SK-MEL-5 (cell line): ENCODE data around the gene RYR1. TPM values are rescaled to one million over a fixed set of nuclear protein-coding genes. Genes with fewer than 3 reads are reported as not detected.

ENCODE experiments used
- DNase-seq: peaks from one replicate; pipeline ENCODE4 v3.0.0-alpha.2; 2016; ENCODE audit warnings: low read depth, low spot score
- in situ Hi-C: cut with HindIII; loops from 2 replicates; pipeline ENCODE4 v1.10.0; 2016; ENCODE audit warnings: low sequenced_read_pairs, high pct_unique_total_duplicates, low pct_unique_long_range_greater_than_20kb
- polyA plus RNA-seq, 2 experiments: library from polyadenylated mRNA; depleted of rRNA; stranded (reverse); fragments of >200 nt; gene quantifications; 2 replicates each; pipeline ENCODE4 v1.2.3, GENCODE V29; 2015
- total RNA-seq: library from RNA; depleted of rRNA; stranded (reverse); fragments of >200 nt; shearing (Covaris generic); gene quantifications from 2 replicates; pipeline ENCODE4 v1.2.3, GENCODE V29; 2014; rRNA removed

The RYR1 gene
- total RNA-seq, result 0.03 TPM in 1 of 2 replicates, not detected in the other
- polyA plus RNA-seq (2015; cell fraction: cytosol; rRNA removed), result 0.06 and 0.98 TPM in 2 replicates
- 0.05 and 0.06 TPM in 2 replicates for polyA plus RNA-seq (2015; cell fraction: nucleus; rRNA removed)

DNA sequence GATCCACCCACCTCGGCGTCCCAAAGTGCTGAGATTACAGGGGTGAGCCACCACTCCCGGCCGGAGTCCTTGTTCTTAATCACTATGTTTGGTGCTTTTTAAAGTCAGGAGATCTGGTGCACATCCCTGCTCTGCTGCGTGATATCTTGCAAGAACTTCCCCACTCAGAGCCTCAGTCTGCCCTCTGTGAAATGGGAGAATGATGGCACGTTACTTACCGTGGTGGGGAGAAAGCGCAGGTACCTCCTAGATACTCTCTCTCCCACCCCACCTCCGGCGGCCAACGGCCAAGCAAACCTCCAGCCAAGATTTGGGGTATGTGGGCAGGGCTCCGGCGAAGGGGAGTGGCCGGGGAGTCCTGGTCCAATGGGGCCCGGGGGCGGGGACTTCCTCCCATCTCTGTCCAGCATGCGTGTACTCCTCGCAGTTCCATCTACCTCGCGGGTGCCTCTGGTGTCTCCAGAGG is at the start of gene RYR1:
TSS of gene RYR1 (plus strand) at position 424 of the 466 bp plus-strand sequence. CDS start 139 bp downstream, outside the sequence.
- in situ Hi-C loops, result no loop called here
- DNase-seq, result peak; percentile 45

DNA sequence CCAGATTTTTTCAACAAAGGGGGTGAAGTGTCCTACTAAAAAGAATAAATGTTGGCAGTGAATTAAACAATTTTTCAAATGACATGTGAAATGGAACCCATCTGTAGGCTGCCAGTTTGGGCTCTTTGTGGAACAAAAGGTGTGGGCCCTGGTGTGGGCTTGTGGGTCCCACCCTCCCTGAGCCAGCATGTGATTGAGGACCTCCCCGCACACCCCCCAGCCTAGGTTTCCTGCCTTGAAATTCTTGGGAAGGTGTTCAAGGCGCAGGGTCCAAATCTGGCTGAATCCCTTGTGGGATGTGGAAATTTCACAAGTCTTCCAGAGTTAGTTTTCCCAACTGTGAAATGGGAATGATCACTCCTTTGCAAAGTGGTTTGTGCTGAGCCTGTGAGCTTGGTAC is 49.7 kb upstream of the RYR1 start:
- in situ Hi-C loops, result no loop called here

DNA sequence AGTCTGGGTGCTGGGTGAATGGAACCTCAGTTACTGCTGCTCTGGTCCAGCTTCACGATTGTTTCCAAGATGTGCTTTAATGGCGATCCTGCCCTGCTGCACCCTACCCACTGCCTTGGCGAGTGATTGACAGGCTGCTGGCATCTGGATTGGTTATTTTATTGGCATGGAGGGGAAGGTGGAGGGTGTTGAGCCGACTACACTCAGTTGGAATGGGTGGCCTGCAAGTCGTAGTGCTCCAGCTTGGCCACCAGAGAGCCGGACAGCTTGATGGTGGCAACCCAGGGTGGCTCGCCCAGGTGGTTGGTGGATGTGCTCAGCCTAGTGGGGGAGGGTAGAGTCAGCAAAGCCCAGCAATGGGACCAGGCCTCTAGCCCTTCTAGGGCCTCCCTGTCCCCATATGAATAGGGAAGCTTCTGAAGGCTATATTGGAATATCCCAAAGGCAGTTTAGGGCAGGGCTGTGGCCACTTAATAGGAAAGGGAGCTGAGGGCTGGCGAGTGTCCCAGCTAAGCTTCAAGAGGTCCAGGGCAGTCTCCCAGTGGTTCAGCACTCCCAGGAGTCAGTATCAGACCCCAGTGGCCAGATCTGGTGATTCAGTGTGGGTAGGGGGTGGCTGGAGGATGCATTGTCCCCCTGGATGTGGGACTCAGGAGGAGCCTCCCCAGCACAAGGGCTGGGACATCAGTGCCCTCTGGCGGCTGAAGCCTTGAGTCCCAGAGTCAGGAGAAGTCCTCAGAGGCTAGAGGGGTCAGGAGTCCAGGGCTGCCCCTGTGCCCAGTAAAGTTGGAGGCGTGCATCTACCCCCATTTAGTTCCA is 49.1 kb upstream of the RYR1 start:
- DNase-seq, result peak; percentile 50
- in situ Hi-C loops, result no loop called here

More for the DNA sequence above, 49.7 kb upstream of the RYR1 start:
- no peak for DNase-seq

GRCh38 chr19:38385057-38385803 is 48.3 kb upstream of the RYR1 start:
- no peak for DNase-seq
- in situ Hi-C loops, result no loop called here

- in situ Hi-C loops, result no loop called here
- DNase-seq, result no peak
Observed at GRCh38 chr19:38385804-38386257, 47.7 kb upstream of the RYR1 start.

GRCh38 chr19:38386300-38386970 is 47.1 kb upstream of the RYR1 start:
- no peak for DNase-seq
- in situ Hi-C loops, result no loop called here

DNA sequence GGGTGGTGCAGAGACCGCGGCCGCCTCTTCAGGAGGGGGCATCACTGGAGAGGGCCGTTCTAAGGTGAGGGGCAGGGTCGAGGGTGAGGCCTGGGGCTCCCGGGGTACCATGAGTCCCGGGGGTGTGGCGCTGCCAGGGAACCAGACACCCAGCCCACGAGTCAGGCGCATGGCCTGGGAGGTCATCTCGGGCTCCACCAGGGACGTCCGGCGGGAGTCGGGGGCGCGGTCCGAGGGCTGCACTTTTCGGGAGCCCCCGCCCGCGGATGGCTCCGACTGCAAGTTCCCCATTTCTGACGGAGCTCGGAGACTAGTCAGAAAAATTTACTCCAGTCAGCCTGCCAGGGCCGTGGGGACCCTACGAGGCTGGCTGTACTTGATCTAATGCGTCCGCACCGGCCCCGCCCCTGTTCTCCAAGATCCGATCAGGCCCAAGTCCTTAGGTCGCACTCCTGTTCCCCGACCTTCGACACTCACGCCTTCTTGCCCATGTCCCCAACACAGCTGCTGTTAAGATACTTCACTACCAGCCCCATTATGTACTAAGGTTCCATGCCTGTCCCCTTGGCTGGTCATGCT is 46.4 kb upstream of the RYR1 start:
- no peak for DNase-seq
- in situ Hi-C loops, result no loop called here

GRCh38 chr19:38387550-38388348 is 45.7 kb upstream of the RYR1 start, which contains the start of gene GGN:
Gene GGN, minus strand, starts transcription at chr19:38388034. Its CDS starts 773 bp downstream, at chr19:38387261.
- in situ Hi-C loops, result no loop called here
- peak; percentile 68 for DNase-seq

- DNase-seq, result no peak
- in situ Hi-C loops, result no loop called here
Observed at GRCh38 chr19:38388349-38389100, 45.0 kb upstream of the RYR1 start, which contains the start of gene SPRED3. Gene SPRED3, plus strand, starts transcription at chr19:38388697. Its CDS starts 1,606 bp downstream, at chr19:38390303.

DNA sequence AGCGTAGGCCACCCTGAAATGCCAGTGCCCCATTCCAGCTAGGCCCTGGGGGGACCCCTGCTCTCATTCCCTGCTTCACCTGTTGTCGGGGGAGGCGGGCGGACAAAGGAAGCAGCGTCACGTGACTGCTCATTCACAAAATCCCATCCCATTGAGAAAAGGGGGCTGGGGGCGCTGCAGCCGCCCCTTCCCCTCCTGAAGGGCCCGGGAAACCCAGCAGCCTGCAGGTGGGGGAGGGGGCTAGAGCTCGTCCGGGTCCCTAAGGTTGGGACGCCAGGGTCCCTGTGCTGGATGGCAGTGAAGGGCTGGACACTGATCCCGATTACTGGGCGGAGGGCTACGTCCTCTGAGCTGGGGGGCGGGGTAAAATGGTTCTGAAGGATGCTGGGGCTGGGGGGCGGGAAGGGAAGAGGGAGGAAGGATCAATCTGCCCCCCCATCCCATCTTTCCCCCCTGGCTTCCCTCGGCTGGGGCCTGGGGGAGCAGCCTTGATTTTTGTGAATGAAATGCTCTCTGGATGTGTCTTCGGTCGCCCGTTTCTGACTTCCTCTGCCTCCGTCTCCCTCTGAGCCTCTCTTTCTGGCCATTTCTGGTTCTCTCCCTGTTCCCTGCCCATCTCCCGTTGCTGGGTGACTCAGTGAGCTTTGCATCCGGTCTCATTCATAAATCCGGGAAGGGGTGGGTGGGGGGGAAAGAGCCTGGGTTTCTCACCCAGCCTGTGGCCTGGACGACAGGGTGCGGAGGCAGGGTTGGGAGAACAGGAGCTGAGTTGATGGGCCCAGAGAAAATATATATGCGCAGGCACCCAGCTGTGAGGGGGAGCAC is 44.2 kb upstream of the RYR1 start:
- DNase-seq, result no peak
- in situ Hi-C loops, result no loop called here

GRCh38 chr19:38389957-38390924 is 43.2 kb upstream of the RYR1 start:
- in situ Hi-C loops, result no loop called here
- no peak for DNase-seq

GRCh38 chr19:38391911-38392464 is 41.5 kb upstream of the RYR1 start:
- DNase-seq, result no peak
- in situ Hi-C loops, result no loop called here

GRCh38 chr19:38392707-38393308 is 40.7 kb upstream of the RYR1 start:
- in situ Hi-C loops, result no loop called here
- no peak for DNase-seq
